ENCODE data around the gene CHAT. TPM values are rescaled to one million over a fixed set of nuclear protein-coding genes. Genes with fewer than 3 reads are reported as not detected.

CHAT gene
- polyA plus RNA-seq, 12 donors = not detected

DNA sequence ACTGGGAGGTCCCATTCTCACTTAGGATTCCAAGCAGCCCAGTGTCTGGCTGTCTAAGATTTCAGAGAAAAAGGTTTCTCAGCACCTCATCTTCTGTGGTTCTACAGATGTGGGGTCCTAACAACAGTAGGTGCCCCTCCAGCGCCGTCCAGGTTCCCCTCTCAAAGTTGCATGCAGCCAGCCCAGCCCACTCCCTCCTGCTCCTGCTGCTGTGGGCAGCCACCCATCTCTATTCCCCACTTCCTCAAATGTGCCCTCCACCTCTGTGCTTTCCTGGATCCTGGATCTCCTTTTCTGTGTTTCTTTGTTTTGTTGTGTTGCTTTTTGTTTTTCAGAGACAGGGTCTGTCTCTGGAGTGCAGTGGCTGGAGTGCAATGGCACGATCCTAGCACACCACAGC, 17.0 kb upstream of the CHAT start:
- DNase-seq = no peak

GRCh38 chr10:49597426-49598163, 16.2 kb upstream of the CHAT start:
- DNase-seq = no peak

- no peak for DNase-seq
These were observed 15.5 kb upstream of the CHAT start for GRCh38 chr10:49598164-49598856.

GRCh38 chr10:49598986-49599385, 14.9 kb upstream of the CHAT start:
- DNase-seq = no peak

- DNase-seq = no peak
These were observed 14.3 kb upstream of the CHAT start for GRCh38 chr10:49599546-49599945.

GRCh38 chr10:49600046-49600445, 13.8 kb upstream of the CHAT start:
- no peak for DNase-seq

DNA sequence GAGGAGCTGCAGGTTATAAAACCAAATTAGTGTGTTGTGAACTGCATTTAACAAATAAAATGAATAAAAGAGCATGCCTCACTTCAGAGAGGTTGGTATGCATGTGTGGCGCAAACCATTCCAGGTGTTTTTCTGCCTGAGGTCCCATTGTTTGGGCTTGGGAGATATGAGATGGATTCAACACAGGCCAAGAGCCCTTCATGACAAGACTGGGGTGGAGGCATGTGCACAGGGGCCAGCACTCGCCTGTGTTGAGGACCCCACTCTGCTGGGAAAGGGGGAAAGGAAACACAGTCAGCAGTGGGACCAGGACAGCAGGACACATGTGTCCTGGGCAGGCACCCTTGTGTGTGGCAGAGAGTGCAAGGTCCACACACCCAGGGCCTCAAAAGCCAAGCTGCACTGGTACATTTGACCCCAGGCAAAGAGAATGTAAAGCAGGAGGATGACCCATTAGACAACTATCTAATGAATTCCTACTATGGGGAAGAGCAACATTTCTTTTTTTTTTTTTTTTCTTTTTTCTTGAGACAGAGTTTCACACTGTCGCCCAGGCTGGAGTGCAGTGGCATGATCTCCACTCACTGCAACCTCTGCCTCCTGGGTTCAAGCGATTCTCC, 12.9 kb upstream of the CHAT start:
- DNase-seq = no peak

GRCh38 chr10:49601857-49602256, 12.0 kb upstream of the CHAT start:
- DNase-seq = no peak

DNA sequence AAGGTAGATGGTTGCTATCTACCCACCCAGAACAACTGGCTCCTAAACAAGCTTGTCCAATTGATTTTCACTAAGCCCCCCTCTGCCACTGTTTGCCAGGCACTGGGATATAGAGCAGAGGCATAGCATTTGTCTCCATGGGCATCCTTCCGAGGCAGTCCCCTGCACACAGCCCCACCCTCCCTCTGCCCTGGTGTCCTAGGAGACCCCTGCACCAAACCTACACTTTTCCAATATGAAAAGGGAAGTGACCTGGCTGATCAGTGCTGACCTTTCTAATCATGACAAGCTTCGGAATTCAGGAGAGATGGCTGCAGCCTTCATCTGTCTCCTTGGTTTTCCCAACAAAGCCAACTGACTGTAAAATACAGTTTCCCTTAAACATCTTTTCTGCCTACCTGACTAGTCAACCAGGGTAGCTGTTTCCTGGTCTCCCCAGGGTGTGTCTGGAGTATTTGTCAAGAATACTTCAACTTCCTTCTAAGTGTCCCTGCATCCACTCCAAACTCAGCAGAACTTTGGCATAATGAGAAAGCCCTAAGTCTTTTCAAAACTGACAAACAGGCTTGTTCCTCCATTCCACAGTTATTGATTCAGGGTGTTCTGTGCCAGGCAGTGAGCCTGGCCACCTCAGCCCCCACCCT, 11.3 kb upstream of the CHAT start:
- no peak for DNase-seq

GRCh38 chr10:49605216-49605938, 8.5 kb upstream of the CHAT start:
- DNase-seq = no peak

DNA sequence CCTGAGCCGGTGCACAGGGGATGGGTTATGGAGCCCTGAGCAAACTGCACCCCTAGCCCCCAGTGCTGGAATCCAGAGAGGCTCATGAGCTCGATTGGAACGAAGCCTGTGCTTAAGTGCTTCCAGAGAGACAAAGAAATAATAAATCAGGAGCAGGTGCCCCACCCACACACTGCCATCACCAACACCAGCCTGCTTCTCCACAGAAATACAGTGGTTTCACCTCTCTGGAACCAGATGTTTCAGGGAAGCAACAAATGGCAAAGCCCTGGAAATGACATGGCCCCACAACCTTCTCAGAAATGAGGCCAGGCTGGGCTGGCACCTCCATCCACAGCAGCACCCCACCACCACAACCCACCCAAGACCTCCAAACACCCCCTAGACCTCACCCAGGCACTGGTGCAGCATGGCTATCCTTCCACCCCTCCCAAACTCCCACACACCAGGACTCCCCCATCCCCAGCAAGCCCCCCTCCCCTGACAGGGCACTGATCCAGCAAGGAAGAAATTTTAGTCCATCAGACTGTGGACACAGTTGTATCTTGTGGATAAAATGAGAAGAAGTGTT, 7.8 kb upstream of the CHAT start:
- no peak for DNase-seq

- DNase-seq = peak; percentile 65
These were observed 6.8 kb upstream of the CHAT start for GRCh38 chr10:49606981-49607535.

DNA sequence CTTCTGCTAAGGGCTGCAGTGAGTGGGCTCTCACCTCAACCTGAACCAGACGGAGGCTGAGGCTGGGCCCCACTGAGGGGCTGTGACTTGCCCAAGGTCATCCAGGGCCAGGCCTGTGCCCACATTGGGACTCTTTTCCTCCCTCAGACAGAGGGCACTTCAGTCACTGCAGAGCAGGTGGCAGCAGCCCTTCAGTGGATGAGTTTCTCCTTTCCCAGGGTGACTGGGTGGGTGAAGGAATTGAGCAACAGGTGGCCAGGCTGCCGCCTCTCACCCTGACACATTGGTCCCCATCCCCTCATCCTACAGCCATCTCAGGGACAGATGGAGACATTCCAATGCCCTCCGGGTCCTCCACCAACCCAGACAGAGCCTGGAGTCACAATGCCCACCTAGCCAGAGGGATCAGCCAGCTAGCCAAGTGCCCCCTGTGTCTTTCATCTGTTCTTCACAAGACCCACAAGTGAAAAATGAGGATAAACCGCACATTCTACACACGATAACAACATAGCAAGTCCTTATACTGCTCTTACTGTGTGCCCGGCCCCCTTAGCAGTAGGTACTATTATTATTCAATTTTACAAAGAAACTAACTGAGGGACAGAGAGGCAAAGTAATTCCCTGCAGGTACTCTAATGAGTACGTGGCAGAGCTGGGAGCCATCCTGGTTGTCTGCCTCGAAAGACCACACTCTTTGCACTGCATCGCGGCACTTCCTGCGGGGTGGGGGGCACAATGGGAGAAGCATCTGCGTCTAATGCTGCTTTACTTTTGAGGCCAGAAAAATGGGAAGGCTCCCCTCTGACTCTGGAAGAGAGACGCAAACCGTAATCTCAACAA, 5.5 kb upstream of the CHAT start:
- DNase-seq = no peak

GRCh38 chr10:49609006-49609282, 4.9 kb upstream of the CHAT start:
- DNase-seq = no peak

DNA sequence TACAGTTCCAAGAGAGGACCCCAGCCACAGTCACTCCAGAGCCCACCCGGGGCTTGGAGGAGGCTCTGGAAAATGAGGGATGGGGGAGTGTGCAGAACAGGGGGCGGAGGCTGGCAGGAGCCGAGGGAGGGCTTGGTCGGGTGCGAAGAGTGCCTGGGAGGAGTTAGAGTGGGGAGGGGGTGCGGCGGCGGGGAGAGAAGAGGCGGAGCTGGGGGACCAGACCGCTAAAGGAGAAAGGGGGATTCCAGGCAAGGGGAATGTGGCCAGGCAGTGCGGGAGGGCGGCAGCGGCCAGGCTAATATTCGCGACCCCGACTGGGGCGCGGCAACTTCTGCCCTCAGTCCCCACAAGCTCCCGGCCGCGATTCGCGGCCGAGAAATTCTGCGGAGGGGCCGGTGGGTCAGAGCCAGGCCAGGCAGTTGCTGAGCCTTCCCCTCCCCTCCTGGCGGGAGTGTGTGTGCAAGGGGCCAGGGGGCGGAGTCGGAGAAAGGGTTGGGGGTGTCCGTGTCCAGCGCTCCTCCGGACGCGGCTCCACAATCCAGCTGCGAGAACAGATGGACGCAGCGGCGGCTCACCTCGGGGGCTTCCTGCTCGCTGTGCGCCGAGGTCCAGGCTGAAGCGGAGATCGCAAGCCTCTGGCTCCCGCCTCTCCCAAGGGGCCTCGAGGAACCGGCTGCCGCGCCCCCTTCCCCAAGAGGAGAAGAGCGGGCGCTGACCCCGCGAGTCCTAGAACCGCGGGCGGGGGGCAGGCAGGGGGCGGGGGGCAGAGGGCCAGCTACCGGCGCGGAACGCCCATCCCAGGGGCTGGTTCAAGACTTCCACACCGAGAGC, 4.3 kb upstream of the CHAT start:
- DNase-seq = no peak

DNA sequence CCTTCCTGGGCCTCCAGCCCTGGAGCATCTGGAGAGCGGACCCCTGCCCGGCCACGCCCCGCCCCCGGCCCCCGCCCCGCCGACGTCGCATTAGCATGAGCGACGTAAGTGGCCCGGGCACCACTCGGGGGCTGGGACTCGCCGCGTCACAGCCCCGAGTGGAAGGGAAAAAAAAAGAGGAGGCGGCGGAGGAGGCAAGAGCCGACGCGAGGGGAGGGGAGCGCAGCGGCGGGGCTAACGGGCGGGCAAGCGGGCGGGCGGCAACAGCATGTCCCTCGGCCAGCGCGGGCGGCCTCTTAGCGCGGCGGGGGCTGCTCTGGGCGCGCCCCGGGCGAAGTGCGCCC, 3.8 kb upstream of the CHAT start, which contains the start of gene SLC18A3:
Gene SLC18A3 (plus strand): TSS at position 197 of the 344 bp plus-strand sequence. CDS start 431 bp downstream, outside the sequence.
- DNase-seq = no peak

- DNase-seq = no peak
These were observed 3.2 kb upstream of the CHAT start for GRCh38 chr10:49610458-49611165.

DNA sequence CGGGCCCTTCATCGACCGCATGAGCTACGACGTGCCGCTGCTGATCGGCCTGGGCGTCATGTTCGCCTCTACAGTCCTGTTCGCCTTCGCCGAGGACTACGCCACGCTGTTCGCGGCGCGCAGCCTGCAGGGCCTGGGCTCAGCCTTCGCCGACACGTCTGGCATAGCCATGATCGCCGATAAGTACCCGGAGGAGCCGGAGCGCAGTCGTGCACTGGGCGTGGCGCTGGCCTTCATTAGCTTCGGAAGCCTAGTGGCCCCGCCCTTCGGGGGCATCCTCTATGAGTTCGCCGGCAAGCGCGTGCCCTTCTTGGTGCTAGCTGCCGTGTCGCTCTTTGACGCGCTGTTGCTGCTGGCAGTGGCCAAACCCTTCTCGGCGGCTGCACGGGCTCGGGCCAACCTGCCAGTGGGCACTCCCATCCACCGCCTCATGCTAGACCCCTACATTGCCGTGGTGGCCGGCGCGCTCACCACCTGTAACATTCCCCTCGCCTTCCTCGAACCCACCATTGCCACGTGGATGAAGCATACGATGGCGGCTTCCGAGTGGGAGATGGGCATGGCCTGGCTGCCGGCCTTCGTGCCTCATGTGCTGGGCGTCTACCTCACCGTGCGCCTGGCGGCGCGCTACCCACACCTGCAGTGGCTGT, 2.5 kb upstream of the CHAT start:
- DNase-seq = no peak
